ENCODE measurements around the gene ZFYVE19.

- TF ChIP-seq CTCF (IDR thresholded peaks at IDR 0.05): no peak
- TF ChIP-seq EP300 (IDR thresholded peaks at IDR 0.05): no peak
- TF ChIP-seq POLR2AphosphoS5 (IDR thresholded peaks at IDR 0.05): peak in 2 of 3 donors; percentile 17 to 73
Measured at GRCh38 chr15:40768521-40769273, 38.2 kb upstream of the ZFYVE19 start.
